DMS 273 (cell line): ENCODE measurements around the gene PRKAR1B.

ENCODE experiments used
- DNase-seq: peaks from one replicate; lab custom pipeline; 2025; ENCODE audit not compliant: unreplicated experiment; lab: John Stamatoyannopoulos, UW

PRKAR1B gene

DNA sequence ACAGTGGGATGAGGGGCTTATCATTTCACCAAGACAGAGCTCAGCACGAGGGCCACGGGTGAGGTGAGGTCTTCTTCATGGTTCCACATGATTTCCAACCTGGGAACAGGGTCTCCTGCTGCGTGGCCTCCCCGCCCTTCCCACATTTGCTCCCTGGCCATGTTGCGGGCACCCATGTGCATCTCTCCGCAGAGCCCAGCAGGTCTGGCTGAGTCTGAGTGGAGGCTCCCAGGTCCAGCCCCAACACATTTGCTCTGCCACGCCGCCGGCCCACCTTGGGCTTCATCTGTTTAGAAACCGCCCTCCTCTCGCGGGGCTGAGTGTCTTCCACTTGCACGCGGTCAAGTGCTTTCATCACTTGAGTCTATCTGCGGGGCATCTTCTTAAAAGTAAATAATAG, 14.8 kb upstream of the PRKAR1B start:
- no peak for DNase-seq

DNA sequence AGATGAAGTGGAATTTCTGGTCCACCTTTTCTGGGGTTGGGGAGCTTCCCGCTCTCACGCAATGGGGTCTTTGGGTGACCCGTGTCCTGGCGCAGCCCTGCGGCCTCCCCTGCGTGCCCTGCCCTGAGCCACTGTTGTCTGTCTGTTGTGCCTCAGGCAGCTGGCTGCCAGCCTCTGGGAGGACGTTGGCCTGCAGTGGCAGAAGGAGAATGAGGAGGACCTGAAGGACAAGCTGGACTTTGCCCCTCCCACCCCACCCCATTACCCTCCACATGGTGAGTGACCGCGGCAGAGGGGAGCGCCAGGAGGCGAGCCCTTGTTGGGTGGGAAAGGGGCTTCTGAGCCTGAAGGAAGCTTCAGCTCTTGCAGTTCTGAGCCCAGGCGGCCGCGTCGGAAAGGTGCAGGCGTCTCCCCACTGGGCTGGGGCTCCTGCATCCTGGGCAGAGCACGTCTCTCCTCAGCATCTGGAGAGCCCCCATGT, 14.2 kb upstream of the PRKAR1B start:
- no peak for DNase-seq

DNA sequence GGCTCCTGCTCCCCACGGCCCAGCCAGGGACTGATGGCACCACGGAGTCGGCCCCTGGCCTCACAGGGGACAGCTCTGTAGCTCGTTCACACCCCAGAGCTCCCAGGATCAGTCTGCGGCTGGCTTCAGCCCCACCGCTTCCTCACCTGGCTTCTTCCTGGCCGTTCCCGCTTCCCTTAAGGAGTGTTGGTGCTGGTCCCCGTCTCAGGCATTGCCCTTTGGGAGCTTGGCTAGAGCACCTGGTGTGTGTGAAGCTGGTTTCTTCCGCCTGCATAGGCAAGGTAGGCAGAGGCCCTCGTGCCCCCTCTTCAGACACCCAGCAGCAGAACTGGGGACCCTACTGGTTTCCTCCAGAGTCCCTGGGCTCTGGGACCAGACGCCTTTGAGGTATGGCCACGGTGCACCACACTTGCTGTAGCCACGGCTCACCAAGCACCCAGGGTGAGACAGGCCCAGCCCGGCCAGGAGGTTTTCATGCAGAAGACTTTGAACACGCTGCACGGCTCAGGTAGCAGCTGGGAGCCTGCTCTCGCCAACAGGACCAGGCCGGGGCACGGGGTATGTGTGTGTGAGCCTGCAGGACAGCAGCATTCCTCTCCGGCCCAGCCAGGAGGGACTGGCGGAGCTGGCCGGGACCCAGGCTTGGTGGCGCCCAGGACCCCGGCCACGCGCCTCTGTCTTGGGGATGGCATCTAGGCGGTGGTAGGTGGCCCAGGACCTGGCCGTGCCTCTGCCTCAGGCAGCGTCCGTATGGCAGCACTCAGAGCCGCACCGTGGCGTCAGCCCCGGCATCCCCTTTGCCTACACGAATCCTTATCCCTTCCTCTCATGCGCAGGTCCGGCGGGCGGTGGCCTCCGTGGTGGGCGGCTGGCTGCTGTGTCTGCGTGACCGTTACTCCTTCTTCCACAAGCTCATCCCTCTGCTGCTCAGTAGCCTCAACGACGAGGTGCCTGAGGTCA, 13.2 kb upstream of the PRKAR1B start:
- DNase-seq: no peak

DNA sequence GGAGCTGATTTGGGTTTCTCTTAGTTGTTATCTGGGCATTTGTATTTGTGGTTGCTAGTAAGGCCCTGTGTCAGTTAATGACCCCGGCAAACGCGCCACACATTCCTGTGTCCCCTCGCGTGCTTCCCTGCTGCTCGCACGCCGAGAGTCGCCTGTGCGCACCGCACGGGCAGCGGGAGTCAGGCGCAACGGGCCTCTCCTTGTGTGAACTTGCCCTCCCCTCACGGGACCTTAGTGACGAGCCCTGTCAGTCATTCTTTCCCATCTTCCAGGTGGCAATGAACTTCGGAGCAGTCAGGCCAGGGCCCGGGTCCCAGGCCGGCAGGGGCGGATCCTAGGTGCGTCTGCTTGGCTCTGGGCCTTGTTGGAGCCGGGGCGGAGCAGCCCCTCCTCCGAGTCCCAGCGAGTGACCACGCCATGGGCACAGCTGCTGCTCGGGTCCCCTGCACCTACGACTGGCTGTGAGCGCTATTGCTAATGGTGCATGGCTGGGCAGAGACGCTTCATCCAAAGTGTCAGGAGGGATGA, 12.4 kb upstream of the PRKAR1B start:
- DNase-seq: no peak

DNA sequence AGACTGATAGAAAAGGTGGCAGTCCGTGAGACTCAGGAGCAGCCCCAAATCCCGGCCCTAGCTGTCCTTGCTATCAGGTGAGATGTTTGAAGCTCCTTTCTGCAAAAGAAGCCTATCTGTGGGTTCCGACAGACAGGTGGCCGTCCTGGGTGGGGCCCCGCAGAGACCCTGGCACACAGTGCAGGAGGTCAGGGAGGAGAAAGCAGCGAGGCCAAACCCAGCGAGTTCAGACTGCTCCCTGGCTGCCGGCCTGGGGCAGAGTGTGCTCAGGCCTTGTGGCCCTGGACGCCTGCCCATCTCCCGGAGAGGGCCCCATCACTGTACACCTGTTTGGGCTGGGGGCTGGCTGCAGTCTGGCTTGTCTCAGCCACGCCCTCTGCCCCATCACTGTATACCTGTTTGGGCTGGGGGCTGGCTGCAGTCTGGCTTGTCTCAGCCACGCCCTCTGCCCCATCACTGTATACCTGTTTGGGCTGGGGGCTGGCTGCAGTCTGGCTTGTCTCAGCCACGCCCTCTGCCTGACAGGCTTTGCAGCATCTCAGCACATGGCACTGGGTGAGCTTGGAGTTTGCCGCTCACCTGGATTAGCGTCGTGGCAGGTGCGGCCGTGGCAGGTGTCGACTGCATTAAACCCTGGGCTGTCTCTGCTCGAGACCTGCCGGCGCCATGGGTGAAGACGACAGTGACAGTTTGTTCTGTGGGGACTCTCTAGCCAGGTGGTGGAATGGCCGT, 11.8 kb upstream of the PRKAR1B start:
- DNase-seq: no peak

DNA sequence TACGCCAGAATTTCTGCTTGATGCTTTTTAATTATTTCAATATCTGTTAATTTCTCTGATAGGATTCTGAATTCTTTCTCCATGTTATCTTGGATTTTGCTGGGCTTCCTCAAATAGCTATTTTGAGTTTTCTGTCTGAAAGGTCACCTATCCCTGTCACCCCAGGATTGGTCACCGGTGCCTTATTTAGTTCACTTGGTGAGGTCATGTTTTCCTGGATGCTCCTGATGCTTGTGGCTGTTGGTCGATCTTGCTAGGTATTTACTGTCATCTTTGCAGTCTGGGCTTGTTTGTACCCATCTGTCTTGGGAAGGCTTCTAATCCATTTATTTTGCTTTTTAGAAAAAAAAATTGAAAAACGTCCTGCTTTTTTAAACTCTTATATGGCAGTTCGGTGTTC, 11.2 kb upstream of the PRKAR1B start:
- no peak for DNase-seq

DNA sequence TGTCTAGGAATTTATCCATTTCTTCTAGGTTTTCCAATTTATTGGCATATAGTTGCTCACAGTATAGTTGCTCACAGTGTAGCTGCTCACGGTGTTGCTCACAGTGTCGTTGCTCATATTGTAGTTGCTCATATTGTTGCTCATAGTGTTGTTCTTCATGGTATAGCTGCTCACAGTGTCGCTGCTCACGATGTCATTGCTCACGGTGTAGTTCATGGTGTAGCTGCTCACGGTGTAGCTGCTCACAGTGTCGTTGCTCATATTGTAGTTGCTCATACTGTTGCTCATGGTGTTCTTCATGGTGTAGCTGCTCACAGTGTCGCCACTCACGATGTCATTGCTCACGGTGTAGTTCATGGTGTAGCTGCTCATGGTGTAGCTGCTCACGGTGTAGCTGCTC, 7.7 kb upstream of the PRKAR1B start:
- DNase-seq: no peak

DNA sequence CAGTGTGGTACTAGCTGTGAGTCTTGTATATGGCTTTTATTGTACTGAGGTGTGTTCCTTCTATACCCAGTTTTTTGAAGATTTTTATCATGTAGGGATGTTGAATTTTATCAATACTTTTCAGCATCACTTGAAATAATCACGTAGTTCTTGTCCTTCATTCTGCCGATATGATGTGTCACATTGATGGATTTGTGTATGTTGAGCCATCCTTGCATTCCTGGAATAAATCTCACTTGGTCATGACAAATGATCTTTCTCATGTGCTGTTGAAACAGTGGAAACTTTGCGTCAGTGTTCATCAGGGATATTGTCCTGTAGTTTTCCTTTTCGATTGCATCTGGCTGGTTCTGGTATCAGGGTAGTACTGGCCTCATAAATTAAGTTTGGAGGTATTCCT, 7.1 kb upstream of the PRKAR1B start:
- DNase-seq: no peak

DNA sequence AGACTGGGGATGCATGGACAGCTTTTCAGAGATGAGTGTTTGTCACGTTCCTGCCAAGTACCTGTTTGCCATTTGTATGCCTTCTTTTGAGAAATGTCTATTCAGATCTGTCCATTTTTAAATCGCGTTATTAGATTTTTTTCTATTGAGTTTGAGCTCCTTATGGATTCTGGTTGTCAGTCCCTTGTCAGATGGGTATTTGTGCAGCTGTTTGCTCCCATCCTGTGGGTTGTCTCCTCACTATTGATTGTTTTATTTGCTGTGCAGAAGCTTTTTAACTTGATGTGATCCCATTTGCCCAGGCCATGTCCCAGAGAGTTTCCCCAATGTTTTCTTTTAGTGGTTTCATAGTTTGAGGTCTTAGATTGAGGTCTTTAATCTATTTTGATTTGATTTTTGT, 5.5 kb upstream of the PRKAR1B start:
- DNase-seq: no peak

DNA sequence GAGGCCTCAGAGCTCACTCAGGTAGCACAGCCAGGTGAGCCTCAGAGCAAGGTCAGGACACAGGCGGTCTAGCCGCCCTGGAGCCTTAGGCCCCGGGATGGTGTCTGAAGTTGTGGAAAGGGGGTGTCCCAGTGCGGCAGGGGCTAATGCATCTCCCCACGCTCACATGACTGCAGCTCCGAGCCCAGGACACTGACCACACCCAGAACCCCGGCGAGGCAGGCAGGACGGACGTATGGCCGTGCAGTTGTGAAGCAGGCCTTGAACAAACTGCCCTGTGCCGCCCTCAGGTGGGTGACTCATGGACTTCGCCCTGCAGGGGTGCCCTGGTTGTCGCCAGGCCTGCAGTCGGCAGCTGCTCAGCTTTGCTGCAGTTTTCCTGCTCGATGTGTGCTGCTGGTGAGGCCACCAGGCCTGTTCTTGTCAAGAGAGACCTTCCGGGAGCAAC, 5.0 kb upstream of the PRKAR1B start:
- DNase-seq: peak; percentile 81

DNA sequence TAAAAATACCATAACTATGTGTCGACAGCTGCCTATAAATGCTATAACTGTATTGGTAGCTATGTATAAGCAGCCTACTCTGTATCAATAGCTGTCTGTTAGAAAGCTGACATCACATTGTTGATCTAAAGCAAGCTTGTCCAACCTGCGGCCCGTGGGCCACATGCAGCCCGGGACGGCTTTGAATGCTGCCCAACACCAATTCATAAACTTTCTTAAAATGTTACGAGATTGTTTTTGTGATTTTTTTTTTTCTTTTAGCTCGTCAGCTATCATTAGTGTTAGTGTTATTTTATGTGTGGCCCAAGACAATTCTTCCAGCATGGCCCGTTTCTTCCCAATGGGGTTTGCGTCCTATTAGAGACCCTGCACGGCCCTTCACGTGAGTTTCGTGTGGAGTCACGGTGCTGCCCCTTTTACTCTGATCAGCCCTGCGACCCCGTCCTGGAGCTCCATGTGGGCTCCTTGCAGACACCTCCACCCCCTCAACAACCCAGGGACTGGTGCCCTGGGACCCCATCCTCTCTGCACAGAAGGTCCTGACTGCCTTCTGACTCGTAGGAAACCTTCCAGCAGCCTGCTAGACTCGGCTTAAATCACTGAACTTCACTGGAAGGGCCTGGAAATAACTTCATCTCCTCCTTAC, 4.5 kb upstream of the PRKAR1B start:
- DNase-seq: no peak

DNA sequence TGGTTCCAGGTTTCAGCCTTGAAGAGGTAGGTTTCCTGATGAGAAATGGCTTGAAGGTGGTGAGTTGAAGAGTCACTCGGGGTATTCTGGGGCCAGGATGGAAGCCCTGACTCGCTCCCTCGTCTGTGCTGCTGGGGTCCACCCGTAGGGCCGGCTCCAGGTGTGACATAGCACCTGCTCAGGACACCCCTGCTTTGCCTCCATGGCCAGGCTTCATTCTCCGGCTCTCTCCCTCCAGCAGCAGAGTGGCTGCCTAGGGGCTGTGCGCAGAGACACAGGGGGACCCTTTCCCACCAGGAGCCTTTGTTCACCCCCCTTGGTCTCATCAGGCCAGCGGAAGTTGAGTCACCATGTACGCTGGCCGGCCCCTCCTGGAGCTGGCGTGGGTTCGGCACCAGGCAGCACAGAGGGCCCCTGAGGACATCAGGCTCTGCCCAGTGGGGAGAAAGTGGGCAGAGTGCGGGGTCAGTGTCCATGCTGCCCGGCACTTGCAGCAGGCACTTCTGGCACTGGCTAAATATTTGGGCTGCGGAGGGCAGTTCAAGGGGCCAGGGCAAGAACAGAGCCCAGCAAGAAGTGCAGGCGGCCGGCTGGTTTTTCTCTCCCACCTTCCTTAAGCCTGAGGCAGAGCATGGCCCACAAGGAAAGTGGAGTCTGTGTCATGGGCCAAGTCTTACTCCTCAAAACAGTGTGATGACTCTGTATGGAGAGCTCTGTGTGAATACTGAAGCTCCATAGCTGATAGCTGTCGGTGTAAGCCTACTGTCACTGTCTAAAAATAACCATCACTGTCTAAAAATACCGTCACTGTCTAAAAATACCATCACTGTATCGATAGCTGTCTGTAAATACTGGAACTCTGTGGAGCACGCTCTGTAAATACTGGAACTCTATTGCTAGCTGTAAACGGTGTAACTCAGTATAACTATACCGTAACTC, 3.7 kb upstream of the PRKAR1B start:
- no peak for DNase-seq

DNA sequence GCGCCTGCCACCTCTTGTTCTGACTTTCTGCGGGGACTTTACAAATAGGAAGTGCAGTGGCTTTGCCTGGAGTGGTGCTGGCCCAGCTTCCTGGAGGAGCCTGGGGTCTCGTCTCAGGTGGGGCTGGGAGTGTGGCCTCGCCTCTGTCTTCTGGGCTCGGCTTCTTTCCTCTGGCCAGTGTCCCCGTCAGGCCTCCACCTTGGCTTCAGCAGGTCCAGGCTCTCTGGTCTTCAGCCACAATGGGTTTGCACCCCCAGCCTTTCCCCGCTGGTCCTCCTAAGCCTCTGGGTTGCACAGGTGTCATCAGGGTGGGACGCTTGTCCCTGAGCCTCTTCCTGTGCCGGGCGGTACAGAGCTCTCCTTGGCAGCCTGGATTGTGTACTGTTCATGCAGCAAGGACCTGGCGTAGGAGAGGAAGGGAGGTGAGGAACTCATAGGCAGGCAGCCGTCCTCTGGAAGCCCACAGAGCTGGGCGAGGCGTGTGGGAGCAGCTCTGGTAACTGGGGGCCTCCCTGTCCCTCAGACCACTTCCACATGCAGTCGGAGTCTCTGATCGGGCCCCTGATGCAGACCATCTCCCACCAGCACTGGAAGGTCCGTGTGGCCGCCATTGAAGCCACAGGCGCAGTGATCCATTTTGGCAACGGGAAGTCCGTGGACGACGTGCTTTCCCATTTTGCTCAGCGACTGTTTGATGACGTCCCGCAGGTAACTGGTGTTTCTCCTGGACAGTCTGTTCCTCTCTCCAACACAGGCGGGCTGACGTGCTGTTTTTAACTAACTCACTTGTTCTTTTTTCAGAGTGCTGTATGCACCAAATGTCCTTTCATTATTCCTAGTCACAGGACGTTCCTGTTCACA, 2.3 kb upstream of the PRKAR1B start:
- no peak for DNase-seq

DNA sequence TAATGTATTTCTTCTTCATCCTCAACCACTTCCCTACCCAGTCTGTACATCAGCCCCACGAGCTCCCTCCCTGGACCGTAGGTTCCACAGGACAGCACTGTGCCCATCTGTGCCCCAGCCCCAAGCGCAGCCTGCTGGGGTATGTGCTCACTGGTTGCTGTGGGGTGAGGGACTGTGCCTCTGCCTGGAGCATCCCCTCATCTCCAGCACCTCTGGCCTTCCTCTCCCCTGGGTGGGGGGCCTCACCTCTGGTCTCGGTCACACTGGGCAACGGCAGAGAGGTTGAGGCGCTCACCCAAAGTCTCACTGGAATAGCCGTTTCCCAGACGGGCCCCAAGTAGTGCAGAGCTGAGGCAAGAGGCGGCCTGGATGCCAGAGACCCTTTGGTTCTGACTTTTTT, 1.5 kb upstream of the PRKAR1B start:
- no peak for DNase-seq

DNA sequence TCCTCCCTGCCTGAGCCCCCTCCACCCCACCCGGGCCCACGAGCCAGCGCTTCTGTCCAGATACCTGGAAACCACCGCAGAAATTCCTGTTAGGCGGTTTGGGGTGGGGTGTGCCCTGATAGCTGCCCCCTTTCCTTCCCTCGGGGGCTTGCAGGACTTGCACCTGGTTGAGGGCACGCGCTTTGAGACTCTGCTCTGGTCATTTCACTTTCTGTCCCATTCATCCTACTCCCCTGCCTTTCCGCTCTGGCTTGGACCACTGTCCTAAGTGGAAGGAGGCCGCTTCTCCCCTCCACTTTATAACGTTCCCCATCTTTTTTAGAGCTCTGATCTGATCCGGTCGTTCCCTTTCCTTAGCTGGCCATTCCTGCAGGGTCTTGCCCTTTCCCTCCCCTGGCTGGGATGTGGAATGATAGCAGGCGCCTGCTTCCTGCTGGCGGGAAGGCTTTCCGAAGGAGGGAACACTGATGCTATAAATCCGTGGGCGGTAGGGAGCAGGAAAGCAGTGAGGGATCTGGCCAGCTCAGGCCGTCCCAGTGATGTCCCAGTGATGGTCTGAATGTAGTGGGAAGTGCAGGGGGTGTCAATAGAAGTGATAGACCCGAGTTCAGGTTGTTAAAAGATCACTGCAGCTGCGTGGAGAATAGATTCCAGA, 852 bp upstream of the PRKAR1B start:
- peak; percentile 54 for DNase-seq

DNA sequence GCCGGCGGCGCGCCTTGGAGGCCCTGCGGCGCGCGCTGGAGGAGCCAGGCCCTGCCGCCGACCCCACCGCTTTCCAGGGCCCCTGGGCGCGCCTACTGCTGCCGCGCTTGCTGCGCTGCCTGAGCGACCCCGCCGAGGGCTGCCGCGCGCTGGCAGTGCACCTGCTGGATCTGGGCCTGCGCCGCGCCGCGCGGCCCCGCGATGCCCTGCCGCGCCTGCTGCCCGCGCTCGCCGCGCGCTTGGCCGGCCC, 302 bp downstream of the PRKAR1B start:
- no peak for DNase-seq

DNA sequence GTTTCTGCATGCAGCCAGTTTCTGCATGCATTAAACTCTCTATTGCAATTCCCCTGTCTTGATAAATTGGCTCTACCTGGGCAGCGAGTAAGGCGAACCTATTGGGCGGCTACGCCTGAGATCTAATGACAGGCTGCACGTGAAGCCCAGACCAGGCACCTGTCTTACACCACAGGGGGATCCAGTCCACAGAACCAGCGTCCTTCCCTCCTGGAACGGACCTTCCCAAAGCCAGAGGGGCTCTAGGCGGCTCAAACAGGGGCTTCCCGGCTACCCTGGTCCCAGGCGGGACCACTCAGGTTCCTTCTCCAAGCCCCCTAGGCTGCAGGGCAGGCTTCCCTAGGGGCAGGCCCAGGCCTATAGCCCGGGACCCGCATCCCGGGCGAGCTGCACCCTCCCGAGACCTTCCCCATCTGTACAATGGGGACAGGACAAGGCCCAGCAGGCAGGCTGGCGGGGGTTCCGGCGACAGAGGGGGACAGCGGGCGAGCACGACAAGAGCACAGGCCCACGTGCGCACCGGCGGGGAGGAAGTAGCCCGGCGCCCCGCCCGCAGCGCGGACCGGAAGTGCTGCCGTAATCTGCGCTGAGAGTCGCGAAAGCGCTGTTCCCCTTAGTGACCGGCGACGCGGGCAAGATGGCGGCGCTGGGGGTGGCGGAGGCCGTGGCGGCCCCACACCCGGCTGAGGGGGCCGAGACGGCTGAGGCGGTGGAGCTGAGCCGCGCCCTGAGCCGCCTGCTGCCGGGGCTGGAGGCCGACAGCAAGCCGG, 812 bp downstream of the PRKAR1B start, which contains the start of gene DNAAF5:
DNAAF5 (plus strand) TSS at position 616 of the 770 bp plus-strand sequence; CDS start at position 638, 22 bp downstream.
- peak; percentile 98 for DNase-seq
